HG02588 (cell line): Measurements from ENCODE around the gene CD300LG.
"Not testable (repeated sequence)": the region's sequence is repeated elsewhere in the genome, so short reads cannot be mapped to it uniquely, and the experiment has no call there.

ENCODE experiments used
- ATAC-seq: cut with Tn5 transposase; IDR thresholded peaks from one replicate; pipeline ENCODE4 v1.9.1; 2021; ENCODE audit warnings: mild to moderate bottlenecking, moderate library complexity; ENCODE audit not compliant: unreplicated experiment

Gene CD300LG, protein sequence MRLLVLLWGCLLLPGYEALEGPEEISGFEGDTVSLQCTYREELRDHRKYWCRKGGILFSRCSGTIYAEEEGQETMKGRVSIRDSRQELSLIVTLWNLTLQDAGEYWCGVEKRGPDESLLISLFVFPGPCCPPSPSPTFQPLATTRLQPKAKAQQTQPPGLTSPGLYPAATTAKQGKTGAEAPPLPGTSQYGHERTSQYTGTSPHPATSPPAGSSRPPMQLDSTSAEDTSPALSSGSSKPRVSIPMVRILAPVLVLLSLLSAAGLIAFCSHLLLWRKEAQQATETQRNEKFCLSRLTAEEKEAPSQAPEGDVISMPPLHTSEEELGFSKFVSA

DNA sequence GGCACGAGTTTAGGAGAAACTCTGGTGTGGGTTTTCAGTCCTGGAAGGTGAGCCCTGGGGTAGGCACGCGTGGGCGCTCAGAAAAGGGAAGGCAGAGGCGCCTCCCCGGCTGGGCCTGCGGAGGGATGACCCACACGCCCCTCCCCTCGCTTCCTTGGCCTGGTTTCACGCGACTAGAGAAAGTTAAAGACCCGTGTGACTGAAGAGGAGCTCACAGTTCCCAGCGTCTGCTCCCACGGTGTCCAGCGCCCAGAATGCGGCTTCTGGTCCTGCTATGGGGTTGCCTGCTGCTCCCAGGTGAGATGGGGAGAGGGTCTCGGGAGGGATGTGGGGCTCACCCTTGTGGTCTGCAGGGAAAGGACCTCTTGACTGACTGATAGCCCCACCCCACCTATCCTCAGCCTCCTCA, at the start of gene CD300LG:
CD300LG (plus strand) TSS at position 214 of the 409 bp plus-strand sequence; CDS start at position 255, 41 bp downstream.
- ATAC-seq = no peak

DNA sequence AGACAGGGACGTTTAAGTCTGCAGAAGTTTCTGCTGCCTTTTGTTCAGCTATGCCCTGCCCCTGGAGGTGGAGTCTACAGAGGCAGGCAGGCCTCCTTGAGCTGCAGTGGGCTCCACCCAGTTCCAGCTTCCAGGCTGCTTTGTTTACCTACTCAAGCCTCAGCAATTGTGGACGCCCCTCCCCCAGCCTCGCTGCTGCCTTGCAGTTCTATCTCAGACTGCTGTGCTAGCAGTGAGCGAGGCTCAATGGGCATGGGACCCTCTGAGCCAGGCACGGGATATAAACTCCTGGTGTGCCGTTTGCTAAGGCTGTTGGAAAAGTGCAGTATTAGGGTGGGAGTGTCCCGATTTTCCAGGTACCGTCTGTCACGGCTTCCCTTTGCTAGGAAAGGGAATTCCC, 49.0 kb upstream of the CD300LG start:
- ATAC-seq = not testable (repeated sequence)

DNA sequence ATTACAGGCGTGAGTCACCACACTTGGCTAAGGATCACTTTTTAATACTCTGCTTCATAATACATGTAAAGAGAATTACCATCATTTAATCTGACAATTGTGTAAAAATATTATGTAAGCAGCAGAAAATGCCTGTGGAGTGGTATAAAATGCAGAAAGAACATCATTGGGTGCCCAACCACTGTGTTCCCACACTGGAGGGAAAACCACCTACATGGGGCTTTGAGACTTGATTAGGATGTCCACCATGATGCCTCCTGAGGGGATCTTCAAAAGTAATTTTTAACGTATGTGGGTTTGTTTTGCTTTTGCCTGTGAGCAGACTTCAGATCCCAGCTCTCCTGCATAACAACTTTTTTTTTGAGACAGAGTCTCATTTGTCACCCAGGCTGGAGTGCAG, 47.9 kb upstream of the CD300LG start:
- ATAC-seq = no peak

DNA sequence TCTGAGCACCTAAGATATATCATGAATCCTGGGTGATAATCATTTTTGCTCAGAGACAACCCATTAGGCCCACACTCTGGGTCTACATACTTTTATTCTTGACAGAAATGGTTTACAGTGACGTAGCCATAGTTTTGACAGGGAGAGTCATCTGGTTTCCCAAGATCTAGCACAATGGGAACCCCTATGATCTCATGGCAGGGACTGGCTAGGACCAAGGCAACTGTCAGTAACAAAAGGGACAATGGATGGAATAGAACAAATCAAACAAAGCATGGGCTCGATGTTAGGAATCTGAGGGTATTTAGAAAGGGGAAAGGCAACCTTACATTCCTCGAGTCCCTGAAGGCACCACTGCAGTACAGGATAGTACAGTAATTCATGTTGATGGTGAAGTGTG, 46.2 kb upstream of the CD300LG start:
- ATAC-seq = no peak

DNA sequence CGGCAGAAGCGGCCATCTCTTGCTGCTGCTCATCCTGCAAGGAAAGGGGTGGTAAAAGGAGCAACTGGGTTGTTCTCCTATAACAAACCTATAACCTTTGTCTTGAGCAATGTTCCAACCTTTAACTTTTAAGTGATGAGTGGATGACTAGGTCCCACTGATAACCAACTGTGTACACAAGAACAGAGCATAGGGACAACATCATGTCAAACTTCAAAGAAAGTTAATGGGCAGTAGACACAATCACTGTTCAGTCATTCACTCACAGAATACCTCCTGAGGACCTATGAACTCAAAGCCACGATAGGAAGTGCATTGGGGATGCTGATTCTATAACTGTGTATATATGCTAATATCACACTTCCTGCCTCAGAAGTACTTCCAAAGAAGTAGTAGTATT, 45.1 kb upstream of the CD300LG start:
- ATAC-seq = no peak

DNA sequence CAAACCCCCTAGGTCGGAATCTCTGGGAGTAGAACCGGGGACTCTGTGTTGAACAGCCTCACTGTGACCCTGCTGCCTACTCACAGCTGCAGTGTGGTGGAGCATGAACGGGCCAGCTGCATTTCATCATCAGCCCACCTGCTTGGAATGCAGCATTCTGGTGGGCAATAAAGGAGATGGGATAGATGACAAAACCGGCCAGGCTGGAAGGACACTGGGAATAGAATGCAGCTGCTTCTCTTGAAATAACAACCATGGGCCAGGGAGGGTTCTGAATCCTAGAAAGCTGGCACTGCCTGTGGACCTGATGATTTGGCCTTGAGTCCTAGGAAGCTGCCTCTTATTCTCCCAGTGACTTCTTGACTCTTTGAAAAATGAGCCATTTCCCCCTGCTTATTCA, 43.2 kb upstream of the CD300LG start:
- no peak for ATAC-seq

DNA sequence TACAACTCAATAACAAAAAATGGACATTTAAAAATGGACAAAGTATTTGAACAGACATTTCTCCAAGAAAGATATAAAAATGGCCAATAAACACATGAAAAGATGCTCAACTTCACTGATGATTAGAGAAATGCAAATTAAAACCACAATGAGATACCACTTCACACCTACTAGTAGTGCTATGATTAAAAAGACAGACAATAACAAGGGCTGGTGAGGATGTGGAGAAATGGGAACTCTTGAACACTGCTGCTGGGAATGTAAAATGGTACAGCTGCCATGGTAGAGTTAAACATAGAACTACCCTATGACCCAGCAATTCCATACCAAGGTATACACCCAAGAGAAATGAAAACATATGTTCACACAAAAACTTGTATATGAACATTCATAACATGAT, 41.9 kb upstream of the CD300LG start:
- ATAC-seq = no peak

DNA sequence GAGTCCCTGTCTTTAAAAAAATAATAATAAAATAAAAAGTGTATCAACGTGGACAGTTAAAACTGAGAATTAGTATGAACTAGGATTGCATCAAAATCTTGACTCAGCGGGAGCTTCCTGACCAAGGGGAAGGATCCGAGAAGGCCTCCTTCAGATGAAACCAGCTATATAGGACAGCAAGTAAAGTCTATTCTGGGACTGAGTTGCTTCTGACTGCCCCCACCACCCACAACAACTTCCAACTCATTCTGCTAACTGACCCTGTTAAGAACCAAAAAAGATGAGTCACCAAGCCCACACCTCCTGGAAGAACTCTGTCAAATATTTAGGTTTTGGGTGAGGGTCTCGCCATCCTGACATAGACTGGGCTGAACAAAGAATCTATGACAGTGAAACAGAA, 38.9 kb upstream of the CD300LG start:
- no peak for ATAC-seq

DNA sequence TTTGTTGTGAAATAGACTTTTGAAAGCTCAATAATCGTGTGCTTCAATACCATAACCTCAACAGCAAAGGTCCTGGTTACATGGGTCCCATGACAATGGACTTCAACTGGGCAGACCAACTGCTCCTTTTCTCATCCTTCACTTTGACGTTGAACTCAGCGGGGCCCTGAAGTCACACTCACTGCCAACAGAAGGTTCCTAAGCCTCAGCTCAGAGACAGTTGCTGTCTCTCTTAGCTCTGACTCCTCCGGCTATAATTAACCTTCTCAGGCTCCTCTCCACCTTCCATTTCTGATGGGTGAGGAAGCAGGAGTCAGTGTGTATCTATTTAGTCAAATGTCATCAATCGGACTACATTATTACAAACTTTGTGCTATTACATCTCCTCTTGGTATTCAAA, 37.9 kb upstream of the CD300LG start:
- no peak for ATAC-seq

DNA sequence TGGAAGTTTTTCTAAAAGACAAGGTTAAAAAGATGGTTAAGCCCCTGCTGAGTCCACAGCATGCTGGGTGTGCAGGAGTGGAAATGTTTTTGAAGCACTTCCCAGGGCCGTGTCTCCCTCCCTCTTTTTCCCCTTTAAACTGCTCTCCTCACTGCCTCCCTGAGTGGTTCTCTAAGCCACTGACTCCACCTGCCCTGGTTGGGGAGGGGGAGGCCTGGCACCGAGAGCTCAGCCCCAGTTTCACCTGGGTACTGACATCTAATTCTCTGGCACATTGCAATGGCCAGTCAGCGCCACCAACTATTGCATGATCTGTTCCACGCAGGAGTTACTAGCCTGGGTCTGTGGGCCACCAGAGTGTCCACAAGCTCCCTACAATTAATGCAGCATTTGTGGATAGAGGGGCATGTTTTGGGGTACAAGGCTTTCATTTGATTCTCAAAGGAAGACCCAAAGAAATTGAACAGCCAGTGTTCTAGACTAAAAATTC, 36.7 kb upstream of the CD300LG start:
- ATAC-seq = no peak

DNA sequence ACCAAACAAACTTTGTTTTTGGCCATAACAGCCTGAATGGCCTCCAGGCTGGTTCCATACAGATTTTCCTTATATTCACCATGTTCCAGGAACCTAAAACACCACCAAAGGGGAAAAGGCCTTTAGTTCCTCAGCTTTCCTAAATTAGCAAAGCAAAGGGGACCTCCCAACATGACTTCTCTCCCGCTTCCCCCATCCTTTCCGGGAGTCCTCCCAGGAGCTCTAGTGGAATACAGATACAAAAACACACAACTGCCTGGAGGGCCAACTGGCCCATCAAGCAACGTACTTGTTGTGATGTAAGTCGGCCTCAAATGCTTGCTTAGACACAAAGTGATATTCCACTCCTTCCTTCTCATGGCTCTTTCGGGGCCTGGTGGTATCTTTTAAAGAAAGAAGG, 36.2 kb upstream of the CD300LG start:
- no peak for ATAC-seq

DNA sequence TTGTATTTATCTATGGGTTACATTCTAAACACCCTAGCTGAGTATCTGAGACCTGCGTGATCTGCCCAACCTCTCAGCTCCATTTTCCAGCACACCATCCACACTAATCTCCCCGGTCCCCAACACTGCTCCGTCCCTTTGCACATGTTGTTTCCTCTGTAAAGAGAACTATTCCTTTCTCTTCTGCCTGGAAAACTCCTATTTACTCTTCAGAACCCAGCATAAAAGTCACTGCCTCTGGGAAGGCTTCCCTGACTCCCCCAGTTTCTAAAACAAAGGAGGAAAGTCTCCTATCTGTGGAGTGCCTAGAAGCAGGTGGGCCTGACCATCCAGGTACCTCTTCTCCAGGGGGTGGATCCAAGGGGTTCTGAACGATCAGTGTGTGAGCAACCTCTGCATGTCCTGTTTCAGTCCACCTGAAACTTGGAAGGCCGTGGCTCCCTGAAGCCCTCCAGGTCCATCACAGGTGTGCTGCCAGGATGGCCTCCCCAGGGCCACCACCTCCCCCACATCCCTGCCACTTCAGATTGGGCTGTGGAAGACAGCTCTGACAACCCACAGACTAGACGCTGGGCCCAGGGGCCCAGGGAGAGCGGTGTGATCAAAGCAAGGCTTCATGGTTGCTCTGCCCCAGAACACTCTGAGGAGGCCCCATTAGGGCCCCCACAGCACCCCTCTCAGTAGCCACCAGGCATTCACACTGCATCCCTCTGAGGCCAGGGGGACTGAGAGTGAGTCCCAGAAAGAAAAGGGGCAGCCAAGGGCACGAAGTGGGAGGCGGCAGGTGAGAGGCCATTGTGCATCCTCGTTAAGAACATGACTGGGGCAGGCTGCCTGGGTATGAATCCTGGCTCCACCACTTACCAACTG, 34.3 kb upstream of the CD300LG start:
- ATAC-seq = no peak

DNA sequence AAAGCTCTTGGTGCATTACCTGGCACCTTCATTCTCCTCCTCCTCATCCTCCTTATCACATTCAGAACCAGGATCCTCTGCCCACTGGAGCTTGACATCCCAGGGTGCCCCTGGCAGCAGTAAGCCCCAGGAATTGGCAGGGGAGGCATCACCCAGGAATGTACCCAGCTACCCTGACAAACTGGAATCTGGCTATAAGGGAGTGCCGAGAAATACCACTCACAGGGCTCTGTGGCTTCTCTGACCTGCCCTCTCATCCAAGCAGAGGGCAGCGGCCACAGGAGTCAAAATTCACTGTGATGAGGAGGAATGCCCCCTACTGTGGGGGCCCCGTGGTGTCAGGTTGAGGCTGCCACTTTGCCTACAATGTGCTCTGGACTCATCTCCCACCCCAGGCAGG, 33.6 kb upstream of the CD300LG start:
- ATAC-seq = no peak

DNA sequence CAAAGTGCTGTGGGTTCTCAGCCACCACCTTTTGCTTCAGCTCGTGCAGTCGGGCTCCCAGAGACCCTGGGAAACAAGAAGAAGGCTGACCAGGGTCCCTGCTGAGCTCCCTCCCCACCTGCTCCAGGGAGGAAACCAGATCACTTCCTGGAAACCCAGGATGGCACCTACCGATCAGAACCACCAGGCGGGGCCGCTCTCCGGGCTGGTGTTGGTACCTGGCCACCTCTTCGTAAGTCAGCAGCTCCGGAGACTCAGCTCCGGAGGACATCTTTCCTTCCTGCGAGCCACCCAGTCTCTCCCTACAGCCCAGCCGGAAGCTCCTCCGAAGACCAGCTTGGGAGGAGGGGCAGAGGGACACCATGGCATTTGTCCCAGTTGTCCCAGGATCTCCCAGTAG, 33.0 kb upstream of the CD300LG start:
- no peak for ATAC-seq

DNA sequence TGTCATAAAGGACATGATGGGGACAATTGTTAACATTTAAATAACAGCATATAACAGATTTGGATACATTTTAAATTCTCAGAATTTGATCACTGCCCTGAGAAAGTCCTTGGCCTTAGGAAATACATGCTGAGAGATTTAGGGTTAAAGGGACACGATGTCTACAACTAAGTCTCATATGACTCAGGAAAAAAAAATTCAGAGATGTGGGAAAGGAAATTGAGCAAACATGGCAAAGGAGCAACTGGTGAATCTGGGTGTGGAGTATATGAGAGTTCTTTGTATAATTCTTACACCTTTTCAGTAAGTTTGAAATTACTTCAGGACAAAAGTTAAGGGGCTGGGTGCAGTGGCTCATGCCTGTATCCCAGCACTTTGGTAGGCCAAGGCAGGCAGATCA, 32.3 kb upstream of the CD300LG start:
- ATAC-seq = no peak

DNA sequence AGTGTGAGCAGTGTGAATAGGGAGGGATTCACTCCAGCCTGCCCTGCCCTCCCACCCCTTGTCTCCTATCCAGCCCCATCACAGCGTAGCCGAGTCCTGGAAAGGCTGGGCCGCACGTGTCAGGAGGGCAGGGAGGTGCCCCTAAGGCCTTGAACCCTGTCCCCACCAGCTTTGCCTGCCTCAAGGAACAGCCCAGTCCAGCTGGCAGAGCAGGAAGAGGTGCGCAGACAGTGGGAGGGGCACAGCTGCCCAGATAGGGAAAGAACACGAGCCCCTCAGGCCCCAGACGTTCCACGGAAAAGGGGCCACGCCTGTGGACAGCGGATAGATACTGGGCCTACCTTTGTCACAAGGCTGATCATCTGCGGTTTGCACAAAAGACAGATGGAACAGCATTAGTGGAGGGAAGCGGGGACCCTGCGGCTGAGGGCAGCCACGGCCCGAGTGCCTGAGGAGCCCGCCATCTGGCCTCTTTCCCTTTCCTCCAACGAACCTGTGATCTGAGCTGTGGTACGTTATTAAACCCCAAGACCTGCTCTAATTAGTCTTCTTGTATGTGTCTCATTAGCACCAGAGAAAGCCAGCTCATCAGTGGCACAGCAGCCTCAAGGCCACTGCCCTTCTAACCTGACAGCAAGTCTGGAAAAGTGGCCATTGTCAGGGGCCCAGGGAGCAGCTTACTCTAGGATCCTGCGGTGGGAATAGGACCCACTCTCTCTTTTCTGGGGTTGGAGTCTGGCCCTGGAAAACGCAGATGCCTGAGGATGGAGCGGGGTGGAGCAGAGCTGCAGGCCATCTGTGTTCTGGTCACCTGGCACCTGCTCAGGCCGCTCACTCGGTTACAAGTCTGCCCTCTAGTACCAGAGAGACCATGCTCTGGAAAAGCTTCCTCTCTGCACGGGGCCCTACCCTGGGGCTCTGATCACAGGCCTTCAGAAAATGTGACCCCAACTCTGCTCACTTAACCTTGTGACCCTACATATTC, 30.3 kb upstream of the CD300LG start:
- no peak for ATAC-seq

DNA sequence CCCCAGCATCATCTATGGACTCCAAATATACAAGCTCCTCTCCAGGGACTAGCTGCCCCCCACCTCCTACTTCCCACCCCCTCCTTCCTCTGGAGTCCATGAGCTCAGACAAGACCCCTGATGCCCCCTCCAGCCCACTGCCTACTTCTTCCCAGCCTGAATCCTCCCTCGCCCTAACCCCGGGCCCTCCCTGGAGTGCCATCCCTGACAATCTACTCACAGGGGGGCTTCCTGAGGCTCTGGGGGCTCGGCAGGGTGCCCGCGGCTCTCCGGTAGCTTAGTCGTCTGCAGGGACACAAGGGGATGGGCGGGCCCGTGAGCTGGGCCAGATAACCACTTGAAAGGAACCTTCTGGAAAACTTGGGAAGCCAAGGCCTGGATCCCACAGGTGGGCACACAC, 29.1 kb upstream of the CD300LG start:
- ATAC-seq = no peak

DNA sequence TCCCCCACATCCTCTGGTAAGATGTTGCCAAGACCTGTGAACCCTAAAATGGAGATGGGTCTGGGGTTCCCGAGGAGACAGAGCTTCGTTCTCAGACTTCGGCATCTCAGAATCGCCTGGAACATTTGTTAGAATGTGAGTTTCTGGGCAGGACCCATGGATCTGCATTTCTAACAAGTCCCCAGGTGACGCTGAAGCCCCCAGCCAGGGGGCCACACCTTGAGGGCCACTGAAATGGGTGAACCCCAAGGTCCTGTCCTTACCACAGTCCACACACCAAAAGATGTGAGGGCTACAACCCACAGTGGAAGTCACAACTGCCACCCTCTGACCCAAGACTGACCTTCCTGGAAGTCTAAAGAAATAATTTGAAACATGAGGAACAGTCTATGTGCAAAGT, 28.0 kb upstream of the CD300LG start:
- no peak for ATAC-seq

DNA sequence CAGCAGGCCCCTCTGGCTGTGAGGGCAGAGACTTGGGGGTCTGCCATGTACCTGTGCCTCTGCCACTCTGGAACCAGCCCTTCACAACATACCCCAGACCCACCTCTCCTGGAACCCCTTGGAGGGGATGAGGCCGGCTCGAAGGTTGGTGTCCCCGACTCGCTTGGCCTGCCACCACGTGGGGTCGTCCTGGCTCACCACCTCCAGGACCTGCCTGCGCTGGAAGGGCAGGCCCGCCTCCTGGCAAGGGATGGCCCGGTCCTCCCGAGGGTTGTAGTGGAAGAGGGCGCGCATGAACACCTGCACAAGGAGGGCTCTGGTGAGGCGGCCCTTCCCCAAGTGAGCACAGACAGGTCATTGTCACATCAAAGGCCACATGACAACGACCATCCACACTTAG, 26.2 kb upstream of the CD300LG start:
- ATAC-seq = no peak

DNA sequence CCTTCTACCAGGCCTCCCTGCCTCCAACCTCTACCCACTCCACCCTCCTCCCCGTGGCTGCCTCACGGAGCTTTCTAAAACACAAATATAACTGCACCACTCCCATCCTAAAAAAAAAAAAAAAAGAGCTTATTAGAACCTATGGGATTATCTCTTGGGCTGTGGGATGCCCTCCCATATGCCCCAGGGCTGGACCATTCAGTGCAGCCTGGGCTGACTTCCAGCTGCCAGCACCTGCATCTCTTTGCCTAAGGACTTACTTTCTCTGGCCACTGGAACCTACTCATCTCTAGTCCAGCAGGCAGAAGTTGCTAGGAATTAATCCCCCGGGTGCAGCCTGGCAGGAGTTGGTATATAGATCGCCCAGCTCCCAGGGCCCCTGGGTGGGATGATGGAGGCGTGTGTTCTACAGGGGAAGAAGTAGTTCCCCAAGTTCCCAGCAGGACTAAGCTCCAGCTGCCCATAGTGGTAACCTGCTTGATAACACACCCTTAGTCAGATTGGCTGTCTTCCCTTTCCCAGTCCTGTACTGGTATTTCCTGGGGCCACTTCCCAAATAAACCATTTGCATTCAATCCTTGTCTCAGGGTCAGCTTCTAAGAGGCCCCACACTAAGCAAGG, 24.3 kb upstream of the CD300LG start:
- ATAC-seq = no peak
